22Rv1 (cell line): ENCODE data around the gene MTMR6.

Source experiments
- CTCF ChIP-seq: fragments of 450-650 bp; IDR thresholded peaks from 2 replicates; pipeline ENCODE4 v1.5.1; 2017; ENCODE audit warnings: mild to moderate bottlenecking
- ZFX ChIP-seq: fragments of 450-650 bp; IDR thresholded peaks from 2 replicates; pipeline ENCODE4 v1.6.1; 2017; ENCODE audit warnings: antibody characterized with exemption, borderline replicate concordance

- no peak for TF ChIP-seq CTCF
- TF ChIP-seq ZFX = no peak
Measured at GRCh38 chr13:25266706-25267105, 20.6 kb downstream of the MTMR6 start.
